SK-N-SH (cell line): ENCODE data around the gene BICC1. TPM values are rescaled to one million over a fixed set of nuclear protein-coding genes. Genes with fewer than 3 reads are reported as not detected.

ENCODE experiments used
- CTCF ChIA-PET: fragments of 300-600, 350-600 bp; formaldehyde crosslinking; extraction: SDS; loops from one replicate; lab custom pipeline; 2021; lab: Yijun Ruan, JAX
- POLR2A ChIA-PET: fragments of 350-600 bp; sonication (Branson Sonifier 250); formaldehyde crosslinking; extraction: SDS; loops from one replicate; lab custom pipeline; 2020; ENCODE audit warnings: antibody characterized with exemption, inconsistent platforms; lab: Yijun Ruan, JAX
- DNase-seq: peaks from one replicate; pipeline ENCODE4 v3.0.0; 2012
- H2AFZ ChIP-seq: fragments of 200-600 bp; sonication (generic); 2 replicates; pipeline ENCODE4 v1.8.1; 2016; ENCODE audit warnings: antibody characterized with exemption, mild to moderate bottlenecking, low read depth
- H3F3A ChIP-seq: fragments of 200-600 bp; sonication (generic); replicated peaks from 2 replicates; pipeline ENCODE3; 2016; ENCODE audit warnings: antibody characterized with exemption, mild to moderate bottlenecking; ENCODE audit not compliant: insufficient read depth
- H3K27ac ChIP-seq, 2 experiments: fragments of 200-500 bp in 1 of 2; fragments of 200-600 bp in 1 of 2; sonication (Bioruptor generic) in 1 of 2; sonication (generic), shearing (Covaris generic) in 1 of 2; 2 replicates each; pipeline versions ENCODE4 v1.5.1 to v1.6.1; 2014 to 2016; ENCODE audit warnings: low read depth in 2 of 2, inconsistent platforms in 1 of 2, low read length in 1 of 2, mild to moderate bottlenecking in 1 of 2, mixed read lengths in 1 of 2
- H3K27me3 ChIP-seq: fragments of 200-600 bp; sonication (generic), shearing (Covaris generic); 2 replicates; pipeline ENCODE4 v1.6.1; 2016; ENCODE audit warnings: mixed run types; ENCODE audit not compliant: insufficient read depth
- H3K36me3 ChIP-seq, 2 experiments: fragments of 200-500 bp in 1 of 2; fragments of 200-600 bp in 1 of 2; sonication (Bioruptor generic) in 1 of 2; sonication (generic) in 1 of 2; replicated peaks in 1 of 2; 2 replicates each; pipeline versions ENCODE3 to v1.5.1; 2014 to 2016; ENCODE audit warnings: low read length in 1 of 2, mild to moderate bottlenecking in 1 of 2; ENCODE audit not compliant: insufficient read depth in 2 of 2, control insufficient read depth in 1 of 2
- H3K4me1 ChIP-seq, 2 experiments: fragments of 200-500 bp in 1 of 2; fragments of 200-600 bp in 1 of 2; sonication (Bioruptor generic) in 1 of 2; sonication (generic), shearing (Covaris generic) in 1 of 2; 2 replicates each; pipeline versions ENCODE4 v1.5.1 to v1.6.1; 2014 to 2016; ENCODE audit warnings: low read depth in 1 of 2, low read length in 1 of 2, mixed run types in 1 of 2; ENCODE audit not compliant: insufficient read depth in 2 of 2, control insufficient read depth in 1 of 2
- H3K4me2 ChIP-seq: fragments of 200-600 bp; sonication (generic), shearing (Covaris generic); 2 replicates; pipeline ENCODE4 v1.6.1; 2017; ENCODE audit warnings: mixed run types
- H3K4me3 ChIP-seq, 2 experiments: fragments of 200-500 bp in 1 of 2; fragments of 200-600 bp in 1 of 2; sonication (Bioruptor generic) in 1 of 2; sonication (generic), shearing (Covaris generic) in 1 of 2; 2 replicates each; pipeline versions ENCODE4 v1.5.1 to v1.8.1; 2014 to 2016; ENCODE audit warnings: low read depth in 2 of 2, inconsistent platforms in 1 of 2, low read length in 1 of 2, mild to moderate bottlenecking in 1 of 2, mixed read lengths in 1 of 2, moderate library complexity in 1 of 2
- H3K79me2 ChIP-seq: fragments of 200-600 bp; sonication (generic); 2 replicates; pipeline ENCODE4 v1.8.1; 2017; ENCODE audit warnings: mild to moderate bottlenecking; ENCODE audit not compliant: insufficient read depth
- H3K9ac ChIP-seq: fragments of 200-600 bp; sonication (generic); 2 replicates; pipeline ENCODE4 v1.6.1; 2017; ENCODE audit warnings: mixed run types
- H3K9me2 ChIP-seq: fragments of 200-600 bp; sonication (generic); 2 replicates; pipeline ENCODE4 v1.6.1; 2017; ENCODE audit warnings: mixed run types
- H3K9me3 ChIP-seq: fragments of 200-600 bp; sonication (generic); 2 replicates; pipeline ENCODE4 v1.6.1; 2017; ENCODE audit warnings: mixed run types, mild to moderate bottlenecking, moderate library complexity
- H4K20me1 ChIP-seq: fragments of 200-600 bp; sonication (generic); 2 replicates; pipeline ENCODE4 v1.6.1; 2017; ENCODE audit warnings: mild to moderate bottlenecking, mixed run types; ENCODE audit not compliant: insufficient read depth
- CHD2 ChIP-seq: fragments of 150-350 bp; IDR thresholded peaks from 2 replicates; pipeline ENCODE4 v1.6.1; 2018; ENCODE audit warnings: low read length; ENCODE audit not compliant: partially characterized antibody
- EP300 ChIP-seq, 2 experiments: IDR thresholded peaks; 2 replicates each; pipeline versions ENCODE4 v1.4.0 to v1.6.1; 2012; ENCODE audit warnings: borderline replicate concordance in 1 of 2, low read depth in 1 of 2, low read length in 1 of 2
- EZH2phosphoT487 ChIP-seq: fragments of 200-600 bp; sonication (generic); IDR thresholded peaks from 2 replicates; pipeline ENCODE4 v1.6.1; 2017; ENCODE audit warnings: low read depth, mixed run types, mild to moderate bottlenecking, antibody characterized with exemption, moderate library complexity, borderline replicate concordance
- GABPA ChIP-seq: IDR thresholded peaks from 2 replicates; pipeline ENCODE4 v1.4.0; 2012; ENCODE audit warnings: low read depth, mild to moderate bottlenecking
- GATA2 ChIP-seq: sonication (generic); formaldehyde crosslinking; IDR thresholded peaks from 2 replicates; pipeline ENCODE4 v1.5.0; 2020; ENCODE audit warnings: mild to moderate bottlenecking, missing genetic modification reagents
- MEF2A ChIP-seq: IDR thresholded peaks from 2 replicates; pipeline ENCODE4 v1.4.0; 2012; ENCODE audit warnings: low read depth, borderline replicate concordance
- NRF1 ChIP-seq: IDR thresholded peaks from 2 replicates; pipeline ENCODE4 v1.6.1; 2012; ENCODE audit warnings: low read depth, mild to moderate bottlenecking, low read length
- RFX5 ChIP-seq: IDR thresholded peaks from 2 replicates; pipeline ENCODE4 v1.6.1; 2012; ENCODE audit warnings: mild to moderate bottlenecking, improper control_type of control experiment, low read length
- RXRA ChIP-seq: IDR thresholded peaks from 2 replicates; pipeline ENCODE4 v1.4.0; 2012; ENCODE audit warnings: low read depth, mild to moderate bottlenecking, borderline replicate concordance
- TCF12 ChIP-seq: IDR thresholded peaks from 2 replicates; pipeline ENCODE4 v1.4.0; 2012
- WGBS: methylation state at CpG from one replicate; pipeline ENCODE4 v1.1.6; 2017; ENCODE audit warnings: low lambda C conversion rate; 5-methylcytosine and 5-hydroxymethylcytosine counted together
- polyA plus RNA-seq, 3 experiments: library from polyadenylated mRNA; depleted of rRNA; stranded (reverse); fragments of >200 nt; gene quantifications; 2 replicates each; pipeline ENCODE4 v1.2.3, GENCODE V29; 2012
- TF ChIP-seq, protein P1 (sequence below): IDR thresholded peaks from 2 replicates; pipeline ENCODE4; 2012
- TF ChIP-seq, protein P2 (sequence below): fragments of 150-350 bp; IDR thresholded peaks from 2 replicates; pipeline ENCODE4 v1.6.1; 2016; ENCODE audit warnings: mild to moderate bottlenecking, low read depth, low read length
- TF ChIP-seq, protein P3 (sequence below): fragments of 150-350 bp; IDR thresholded peaks from 2 replicates; pipeline ENCODE4 v1.6.1; 2017; ENCODE audit warnings: antibody characterized with exemption, low read length, low read depth, borderline replicate concordance
- TF ChIP-seq, protein P4 (sequence below): IDR thresholded peaks from 2 replicates; pipeline ENCODE4 v1.4.0; 2012; ENCODE audit warnings: low read depth, borderline replicate concordance
- TF ChIP-seq, protein P5 (sequence below): IDR thresholded peaks from 2 replicates; pipeline ENCODE4 v1.6.1; 2012; ENCODE audit warnings: mild to moderate bottlenecking, low read depth, low read length, moderate library complexity

BICC1 gene
- polyA plus RNA-seq, 1 of the 3 experiments (the other 2 are of a cell fraction): 1.5 TPM

DNA sequence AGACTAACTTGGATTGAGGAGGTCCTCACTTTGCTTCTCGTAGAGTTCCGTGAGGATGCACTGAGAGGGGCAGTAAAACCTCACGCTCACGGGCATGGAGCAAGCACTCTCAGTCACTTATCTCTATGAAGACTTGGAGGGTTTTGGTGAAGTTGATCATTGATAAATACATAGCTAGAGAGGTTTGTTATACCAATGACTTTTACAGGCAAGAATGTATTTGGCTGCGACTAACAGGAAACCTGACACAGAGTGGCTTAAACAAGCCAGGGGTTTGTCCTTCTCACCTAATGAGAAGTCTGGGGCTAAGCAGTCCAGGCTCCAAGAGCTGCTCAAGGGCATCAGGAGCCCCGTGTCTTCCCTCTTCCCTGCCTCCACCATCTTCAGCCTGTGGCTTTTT, 6.1 kb downstream of the BICC1 start:
- TF ChIP-seq EZH2phosphoT487: no peak
- TF ChIP-seq, protein P1, sequence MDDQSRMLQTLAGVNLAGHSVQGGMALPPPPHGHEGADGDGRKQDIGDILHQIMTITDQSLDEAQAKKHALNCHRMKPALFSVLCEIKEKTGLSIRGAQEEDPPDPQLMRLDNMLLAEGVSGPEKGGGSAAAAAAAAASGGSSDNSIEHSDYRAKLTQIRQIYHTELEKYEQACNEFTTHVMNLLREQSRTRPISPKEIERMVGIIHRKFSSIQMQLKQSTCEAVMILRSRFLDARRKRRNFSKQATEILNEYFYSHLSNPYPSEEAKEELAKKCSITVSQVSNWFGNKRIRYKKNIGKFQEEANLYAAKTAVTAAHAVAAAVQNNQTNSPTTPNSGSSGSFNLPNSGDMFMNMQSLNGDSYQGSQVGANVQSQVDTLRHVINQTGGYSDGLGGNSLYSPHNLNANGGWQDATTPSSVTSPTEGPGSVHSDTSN: no peak
- TF ChIP-seq, protein P2, sequence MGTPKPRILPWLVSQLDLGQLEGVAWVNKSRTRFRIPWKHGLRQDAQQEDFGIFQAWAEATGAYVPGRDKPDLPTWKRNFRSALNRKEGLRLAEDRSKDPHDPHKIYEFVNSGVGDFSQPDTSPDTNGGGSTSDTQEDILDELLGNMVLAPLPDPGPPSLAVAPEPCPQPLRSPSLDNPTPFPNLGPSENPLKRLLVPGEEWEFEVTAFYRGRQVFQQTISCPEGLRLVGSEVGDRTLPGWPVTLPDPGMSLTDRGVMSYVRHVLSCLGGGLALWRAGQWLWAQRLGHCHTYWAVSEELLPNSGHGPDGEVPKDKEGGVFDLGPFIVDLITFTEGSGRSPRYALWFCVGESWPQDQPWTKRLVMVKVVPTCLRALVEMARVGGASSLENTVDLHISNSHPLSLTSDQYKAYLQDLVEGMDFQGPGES: no peak
- TF ChIP-seq, all 33 proteins: peak for 0
- Histone ChIP-seq H3F3A (no peaks in the 10 kb centered on the region), H3K27ac (no peak overlapping the region), H4K20me1 (no peaks in the 10 kb centered on the region), H3K27me3 (no peaks in the 10 kb centered on the region), H2AFZ (no peak overlapping the region), H3K9me2 (no peaks in the 10 kb centered on the region), H3K9ac (no peak overlapping the region), H3K9me3 (no peaks in the 10 kb centered on the region), H3K4me2 (no peak overlapping the region; the same call in 1 of the 2 replicates), H3K79me2 (peaks cover 38% of the 10 kb centered on the region), H3K4me1 (peaks cover 0 to 5% of the 10 kb centered on the region in 2 experiments; a peak in 2 of 4 replicates), H3K36me3 (no peaks in the 10 kb centered on the region), H3K4me3 (no peak overlapping the region)
- ChIA-PET CTCF (interaction anchor here (1.2 to 1.7 kb wide), 4 partner anchors 13 to 148 kb away, joined by 3 to 5 read pairs (median 3); no protein-coding TSS in a partner anchor), POLR2A (no interaction called here)
- no peak for DNase-seq
- 82% methylated on average over 6 of the region's 6 CpGs for WGBS

DNA sequence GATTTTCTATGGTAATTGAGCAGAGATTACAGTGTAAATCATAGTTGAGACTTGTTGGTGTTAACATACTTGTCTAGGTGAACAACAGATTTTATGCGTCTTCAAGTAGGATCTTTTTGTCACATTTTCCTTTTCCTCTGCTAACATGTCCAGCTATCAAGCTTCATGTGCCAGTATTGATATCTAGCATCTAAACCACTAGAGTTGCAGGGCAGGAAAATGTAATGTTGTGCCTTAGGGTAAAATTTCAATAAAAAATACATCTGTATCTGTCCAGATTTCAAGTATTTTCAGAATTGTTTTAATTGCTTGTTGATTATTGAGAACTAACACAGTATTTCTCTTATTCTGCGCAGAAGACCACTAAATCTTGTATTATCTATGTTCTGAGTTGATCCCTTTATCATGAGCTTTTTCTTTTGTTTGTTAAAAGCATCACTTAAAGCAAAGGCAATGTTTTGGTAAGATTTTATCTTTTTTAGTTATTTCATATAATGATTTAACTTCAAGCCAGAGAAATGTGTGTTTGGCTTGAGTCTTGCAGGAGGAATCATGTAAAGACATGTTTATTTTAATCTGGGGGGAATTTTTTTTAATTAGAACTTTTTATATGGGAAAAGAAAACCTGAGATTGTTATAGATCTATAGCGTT, 16.5 kb downstream of the BICC1 start:
- WGBS: 64% methylated on average over 3 of the region's 3 CpGs
- ChIA-PET POLR2A (no interaction called here), CTCF (interaction anchor here (0.6 to 6.9 kb wide), 10 partner anchors 9 to 1680 kb away, joined by 3 to 73 read pairs (median 5); no protein-coding TSS in a partner anchor)
- Histone ChIP-seq H3F3A (no peaks in the 10 kb centered on the region), H3K36me3 (peaks cover 0 to 3% of the 10 kb centered on the region in 2 experiments), H3K9me3 (no peaks in the 10 kb centered on the region), H3K4me1 (peaks cover 0 to 16% of the 10 kb centered on the region in 2 experiments; a peak in 2 of 4 replicates), H2AFZ (no peak overlapping the region), H3K9ac (no peak overlapping the region), H3K79me2 (peaks cover 12% of the 10 kb centered on the region; the same call in 1 of the 2 replicates), H4K20me1 (no peaks in the 10 kb centered on the region), H3K27me3 (no peaks in the 10 kb centered on the region), H3K9me2 (no peaks in the 10 kb centered on the region; the same call in 1 of the 2 replicates), H3K27ac (peak overlapping the region in 1 of 2 experiments; percentile 79; a peak in 2 of 4 replicates), H3K4me3 (no peak overlapping the region), H3K4me2 (no peak overlapping the region)
- no peak for DNase-seq
- TF ChIP-seq NRF1: no peak
- peak in 1 of 2 experiments; percentile 59; a peak in 2 of 4 replicates for TF ChIP-seq EP300 (IDR thresholded peaks at IDR 0.05; ENCODE audit: borderline replicate concordance in 1 of 2, low read depth in 1 of 2, low read length in 1 of 2)
- TF ChIP-seq, protein P3, sequence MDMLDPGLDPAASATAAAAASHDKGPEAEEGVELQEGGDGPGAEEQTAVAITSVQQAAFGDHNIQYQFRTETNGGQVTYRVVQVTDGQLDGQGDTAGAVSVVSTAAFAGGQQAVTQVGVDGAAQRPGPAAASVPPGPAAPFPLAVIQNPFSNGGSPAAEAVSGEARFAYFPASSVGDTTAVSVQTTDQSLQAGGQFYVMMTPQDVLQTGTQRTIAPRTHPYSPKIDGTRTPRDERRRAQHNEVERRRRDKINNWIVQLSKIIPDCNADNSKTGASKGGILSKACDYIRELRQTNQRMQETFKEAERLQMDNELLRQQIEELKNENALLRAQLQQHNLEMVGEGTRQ: no peak
- TF ChIP-seq, protein P4, sequence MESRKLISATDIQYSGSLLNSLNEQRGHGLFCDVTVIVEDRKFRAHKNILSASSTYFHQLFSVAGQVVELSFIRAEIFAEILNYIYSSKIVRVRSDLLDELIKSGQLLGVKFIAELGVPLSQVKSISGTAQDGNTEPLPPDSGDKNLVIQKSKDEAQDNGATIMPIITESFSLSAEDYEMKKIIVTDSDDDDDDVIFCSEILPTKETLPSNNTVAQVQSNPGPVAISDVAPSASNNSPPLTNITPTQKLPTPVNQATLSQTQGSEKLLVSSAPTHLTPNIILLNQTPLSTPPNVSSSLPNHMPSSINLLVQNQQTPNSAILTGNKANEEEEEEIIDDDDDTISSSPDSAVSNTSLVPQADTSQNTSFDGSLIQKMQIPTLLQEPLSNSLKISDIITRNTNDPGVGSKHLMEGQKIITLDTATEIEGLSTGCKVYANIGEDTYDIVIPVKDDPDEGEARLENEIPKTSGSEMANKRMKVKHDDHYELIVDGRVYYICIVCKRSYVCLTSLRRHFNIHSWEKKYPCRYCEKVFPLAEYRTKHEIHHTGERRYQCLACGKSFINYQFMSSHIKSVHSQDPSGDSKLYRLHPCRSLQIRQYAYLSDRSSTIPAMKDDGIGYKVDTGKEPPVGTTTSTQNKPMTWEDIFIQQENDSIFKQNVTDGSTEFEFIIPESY: no peak
- TF ChIP-seq, protein P5, sequence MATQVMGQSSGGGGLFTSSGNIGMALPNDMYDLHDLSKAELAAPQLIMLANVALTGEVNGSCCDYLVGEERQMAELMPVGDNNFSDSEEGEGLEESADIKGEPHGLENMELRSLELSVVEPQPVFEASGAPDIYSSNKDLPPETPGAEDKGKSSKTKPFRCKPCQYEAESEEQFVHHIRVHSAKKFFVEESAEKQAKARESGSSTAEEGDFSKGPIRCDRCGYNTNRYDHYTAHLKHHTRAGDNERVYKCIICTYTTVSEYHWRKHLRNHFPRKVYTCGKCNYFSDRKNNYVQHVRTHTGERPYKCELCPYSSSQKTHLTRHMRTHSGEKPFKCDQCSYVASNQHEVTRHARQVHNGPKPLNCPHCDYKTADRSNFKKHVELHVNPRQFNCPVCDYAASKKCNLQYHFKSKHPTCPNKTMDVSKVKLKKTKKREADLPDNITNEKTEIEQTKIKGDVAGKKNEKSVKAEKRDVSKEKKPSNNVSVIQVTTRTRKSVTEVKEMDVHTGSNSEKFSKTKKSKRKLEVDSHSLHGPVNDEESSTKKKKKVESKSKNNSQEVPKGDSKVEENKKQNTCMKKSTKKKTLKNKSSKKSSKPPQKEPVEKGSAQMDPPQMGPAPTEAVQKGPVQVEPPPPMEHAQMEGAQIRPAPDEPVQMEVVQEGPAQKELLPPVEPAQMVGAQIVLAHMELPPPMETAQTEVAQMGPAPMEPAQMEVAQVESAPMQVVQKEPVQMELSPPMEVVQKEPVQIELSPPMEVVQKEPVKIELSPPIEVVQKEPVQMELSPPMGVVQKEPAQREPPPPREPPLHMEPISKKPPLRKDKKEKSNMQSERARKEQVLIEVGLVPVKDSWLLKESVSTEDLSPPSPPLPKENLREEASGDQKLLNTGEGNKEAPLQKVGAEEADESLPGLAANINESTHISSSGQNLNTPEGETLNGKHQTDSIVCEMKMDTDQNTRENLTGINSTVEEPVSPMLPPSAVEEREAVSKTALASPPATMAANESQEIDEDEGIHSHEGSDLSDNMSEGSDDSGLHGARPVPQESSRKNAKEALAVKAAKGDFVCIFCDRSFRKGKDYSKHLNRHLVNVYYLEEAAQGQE: no peak
- TF ChIP-seq RFX5: no peak
- no peak for TF ChIP-seq GABPA
- peak; percentile 78 for TF ChIP-seq GATA2
- TF ChIP-seq TCF12: no peak
- TF ChIP-seq CHD2: peak; percentile 30
- no peak for TF ChIP-seq MEF2A
- TF ChIP-seq RXRA: no peak
- TF ChIP-seq, all 33 proteins: peak for 3
